ENCODE results near the gene ATXN7L1. TPM values are rescaled to one million over a fixed set of nuclear protein-coding genes. Genes with fewer than 3 reads are reported as not detected.

ATXN7L1 gene
- total and polyA plus RNA-seq, 2 of the 8 experiments (the other 6 are each of a cell fraction or from before 2014, with no cell fraction given) = 14.3 to 34.0 TPM

GRCh38 chr7:105776068-105776790 is 100.2 kb downstream of the ATXN7L1 start (continued):
- TF ChIP-seq RNF2 (IDR thresholded peaks at IDR 0.05; ENCODE audit: borderline replicate concordance, low read depth, low read length, missing control alignments, poor library complexity, severe bottlenecking) (no peak), CHD1 (IDR thresholded peaks at IDR 0.05; ENCODE audit: low read depth, low read length) (no peak), RBBP5 (IDR thresholded peaks at IDR 0.05; ENCODE audit: borderline replicate concordance, low read depth, low read length) (0 out of 2 replicates have a peak, but pooled peaks have one; percentile 36), EP300 (IDR thresholded peaks at IDR 0.05; ENCODE audit: borderline replicate concordance in 1 of 2, low read depth in 2 of 2, low read length in 2 of 2) (no peak), JUN (IDR thresholded peaks at IDR 0.05; ENCODE audit: low read depth, low read length) (peak; percentile 94), SP2 (IDR thresholded peaks at IDR 0.05; ENCODE audit: low read length) (no peak), CBX5 (IDR thresholded peaks at IDR 0.05; ENCODE audit: low read depth, low read length) (no peak), BRCA1 (IDR thresholded peaks at IDR 0.05; ENCODE audit: low read depth, low read length) (no peak), SP4 (IDR thresholded peaks at IDR 0.05; ENCODE audit: low read length) (no peak), E2F6 (IDR thresholded peaks at IDR 0.05) (no peak), POLR2AphosphoS5 (IDR thresholded peaks at IDR 0.05; ENCODE audit: low read depth, low read length) (no peak), PHF8 (conservative IDR thresholded peaks at IDR 0.05; ENCODE audit: low read depth, low read length) (no peak), SAP30 (IDR thresholded peaks at IDR 0.05; ENCODE audit: insufficient read depth, insufficient replicate concordance, low read length) (no peak), RXRA (IDR thresholded peaks at IDR 0.05; ENCODE audit: insufficient read depth, low read depth, low read length) (no peak), SIN3A (conservative IDR thresholded peaks at IDR 0.05 in 1 of 2, IDR thresholded peaks at IDR 0.05 in 1 of 2; ENCODE audit: low read depth in 1 of 2, low read length in 2 of 2) (peak; percentile 24 to 86; a peak in 2 of 4 replicates), USF2 (IDR thresholded peaks at IDR 0.05; ENCODE audit: low read length) (peak; percentile 57), SRF (IDR thresholded peaks at IDR 0.05; ENCODE audit: low read depth, low read length) (no peak), ZNF274 (IDR thresholded peaks at IDR 0.05; ENCODE audit: borderline replicate concordance, extremely low read depth, low read length) (no peak), BCL11A (IDR thresholded peaks at IDR 0.05; ENCODE audit: low read depth in 2 of 2, low read length in 2 of 2) (no peak)

Data from H1 (cell line).